ENCODE data around the gene GCDH.
A peak's percentile ranks its signal among the peaks of the same experiment; 100 is the strongest.
"Not testable (repeated sequence)": the region's sequence is repeated elsewhere in the genome, so short reads cannot be mapped to it uniquely, and the experiment has no call there.

The GCDH gene

GRCh38 chr19:12907166-12907565 is 16.2 kb downstream of the GCDH start:
- DNase-seq (ENCODE audit: low spot score): no peak

DNA sequence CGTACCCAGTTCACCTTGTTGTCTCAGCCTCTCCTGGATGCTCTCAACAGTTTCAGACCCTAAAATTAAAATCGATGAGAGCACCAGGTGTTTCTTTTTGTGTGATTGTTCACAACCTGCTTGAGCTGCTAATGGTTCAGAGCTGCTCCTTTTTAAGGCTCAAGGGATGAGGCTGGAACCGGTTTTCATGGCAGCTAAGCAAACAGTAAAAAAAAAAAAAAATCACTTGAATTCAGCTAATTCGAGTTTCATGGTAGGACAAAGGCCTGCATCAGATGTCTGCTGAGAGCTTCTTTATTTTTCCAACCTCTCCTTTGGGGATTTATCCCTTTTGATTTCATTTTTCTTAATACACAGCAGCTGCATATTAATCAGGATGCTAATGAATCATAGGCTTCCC is 21.6 kb downstream of the GCDH start:
- DNase-seq (ENCODE audit: low spot score): no peak

GRCh38 chr19:12913011-12913561 is 22.1 kb downstream of the GCDH start:
- peak; percentile 49 for DNase-seq (ENCODE audit: low spot score)

DNA sequence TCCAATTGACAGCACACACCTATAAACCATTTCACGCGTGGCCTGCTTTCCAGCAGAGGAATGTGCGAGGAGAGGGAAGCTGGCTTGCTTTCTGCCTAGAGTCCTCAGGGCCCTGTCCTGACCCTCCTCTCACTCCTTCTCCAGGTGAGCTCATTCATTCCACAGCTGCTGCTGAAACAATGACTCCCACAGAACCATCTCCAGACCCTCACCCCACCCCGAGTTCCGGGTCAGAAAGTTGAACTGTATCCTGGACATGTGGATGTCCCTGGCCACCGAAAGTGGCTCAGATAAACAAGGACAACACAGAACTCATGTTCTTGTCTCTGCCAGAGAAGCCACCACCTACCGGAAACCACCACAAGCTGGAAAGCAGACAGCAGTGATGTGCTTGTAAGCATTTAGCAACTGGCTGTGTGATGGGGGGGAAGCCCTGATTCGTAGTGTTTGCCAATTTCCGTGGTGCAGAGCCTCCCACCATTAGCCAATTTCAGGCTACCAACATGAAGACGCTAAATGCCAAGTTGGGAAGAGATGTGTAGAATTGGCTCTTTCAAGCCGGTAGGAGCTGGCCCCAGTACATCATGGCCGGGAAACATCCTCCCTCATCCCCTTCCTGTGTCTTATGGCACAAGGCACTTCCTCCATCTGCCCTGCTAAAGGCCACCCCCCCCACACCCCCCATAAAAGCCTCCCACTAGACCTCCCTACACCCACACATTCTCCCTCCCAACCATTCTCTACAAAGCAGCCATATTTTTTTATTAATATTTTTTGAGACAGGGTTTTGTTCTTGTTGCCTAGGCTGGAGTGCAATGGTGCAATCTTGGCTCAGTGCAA is 23.1 kb downstream of the GCDH start:
- DNase-seq (ENCODE audit: low spot score): no peak

DNA sequence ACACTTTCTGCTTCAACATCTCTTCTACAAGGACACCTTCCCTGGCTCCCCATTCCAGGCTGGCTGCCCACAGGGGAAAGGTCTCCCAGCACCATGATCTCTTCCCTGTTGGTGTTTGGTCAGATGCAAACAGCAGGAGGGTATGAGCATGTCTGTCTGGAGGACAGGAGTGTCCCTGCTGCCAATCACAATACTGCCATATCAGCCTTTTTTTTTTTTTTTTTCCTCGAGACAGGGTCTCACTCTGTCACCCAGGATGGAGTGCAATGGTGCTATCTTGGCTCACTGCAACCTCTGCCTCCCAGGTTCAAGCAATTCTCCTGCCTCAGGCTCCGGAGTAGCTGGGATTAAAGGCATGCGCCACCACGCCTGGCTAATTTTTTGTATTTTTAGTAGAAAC is 24.9 kb downstream of the GCDH start:
- DNase-seq (ENCODE audit: low spot score): not testable (repeated sequence)

- DNase-seq (ENCODE audit: low spot score): no peak
These were observed 27.3 kb downstream of the GCDH start for GRCh38 chr19:12918253-12918652.

DNA sequence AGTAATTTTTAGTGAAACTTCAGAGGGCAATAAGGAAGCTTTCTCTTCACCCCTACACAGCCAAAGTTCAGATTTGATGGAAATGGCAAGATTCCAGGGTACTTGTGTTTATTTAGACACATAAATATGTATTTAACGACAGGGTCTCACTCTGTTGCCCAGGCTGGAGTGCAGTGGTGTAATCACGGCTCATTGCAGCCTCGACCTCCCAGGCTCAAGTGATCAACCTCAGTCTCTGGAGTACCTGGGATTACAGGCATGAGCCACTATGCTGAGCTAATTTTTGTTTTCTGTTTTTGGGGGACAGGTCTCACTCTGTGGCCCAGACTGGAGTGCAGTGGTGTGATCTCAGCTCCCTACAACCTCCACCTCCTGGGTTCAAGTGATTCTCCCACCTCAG is 30.1 kb downstream of the GCDH start:
- DNase-seq (ENCODE audit: low spot score): no peak

DNA sequence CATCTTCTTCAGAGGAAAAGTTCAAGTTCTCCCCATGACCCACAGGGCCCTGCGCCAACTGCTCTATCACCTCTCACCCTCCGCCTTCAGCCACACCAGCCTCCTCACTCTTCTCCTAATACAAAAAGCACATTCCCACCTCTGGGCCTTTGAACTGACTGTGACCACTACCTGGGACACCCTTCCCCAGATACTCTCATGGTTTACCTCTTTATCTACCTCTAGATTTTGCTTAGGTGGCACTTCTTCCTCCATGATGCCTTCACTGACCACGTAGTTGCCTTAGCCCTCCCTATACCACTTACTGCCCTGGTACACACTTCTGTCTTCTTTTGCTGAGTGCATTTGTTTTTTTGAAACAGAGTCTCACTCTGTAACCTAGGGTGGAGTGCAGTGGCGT is 32.0 kb downstream of the GCDH start:
- no peak for DNase-seq (ENCODE audit: low spot score)

GRCh38 chr19:12924621-12925310 is 33.8 kb downstream of the GCDH start:
- DNase-seq (ENCODE audit: low spot score): no peak

DNA sequence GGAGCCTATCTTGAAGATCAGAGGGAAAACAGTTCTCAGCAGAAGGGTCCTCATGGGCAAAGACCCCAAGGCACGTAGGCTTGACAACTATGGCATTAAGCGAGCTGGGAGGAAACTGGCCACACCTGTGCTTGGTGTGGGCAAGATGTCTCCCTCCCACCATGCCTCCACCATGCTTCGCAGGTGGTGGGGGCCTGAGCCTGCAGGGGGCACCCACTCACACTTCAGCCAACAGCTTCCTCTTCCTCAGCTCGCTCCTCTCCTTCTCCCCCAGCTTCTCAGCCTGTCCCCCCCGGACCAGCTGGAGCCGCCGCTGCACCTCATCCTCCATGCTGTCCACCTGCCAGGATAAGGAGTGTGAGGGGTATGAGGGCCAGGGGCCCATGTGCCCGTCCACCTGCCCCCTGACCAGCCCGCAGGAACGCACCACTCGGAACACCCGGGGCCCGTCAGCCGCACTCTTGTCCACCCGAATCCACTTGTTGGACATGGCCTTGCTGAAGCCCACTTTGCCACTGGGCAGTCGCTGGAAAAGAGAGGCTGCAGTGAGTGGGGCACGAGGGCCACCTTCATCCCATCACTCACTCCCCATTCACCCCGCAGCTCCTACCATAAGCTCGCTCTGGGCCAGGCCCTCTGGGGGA is 39.2 kb downstream of the GCDH start:
- no peak for DNase-seq (ENCODE audit: low spot score)

GRCh38 chr19:12932392-12933286 is 41.7 kb downstream of the GCDH start:
- peak; percentile 23 for DNase-seq (ENCODE audit: low spot score)

DNA sequence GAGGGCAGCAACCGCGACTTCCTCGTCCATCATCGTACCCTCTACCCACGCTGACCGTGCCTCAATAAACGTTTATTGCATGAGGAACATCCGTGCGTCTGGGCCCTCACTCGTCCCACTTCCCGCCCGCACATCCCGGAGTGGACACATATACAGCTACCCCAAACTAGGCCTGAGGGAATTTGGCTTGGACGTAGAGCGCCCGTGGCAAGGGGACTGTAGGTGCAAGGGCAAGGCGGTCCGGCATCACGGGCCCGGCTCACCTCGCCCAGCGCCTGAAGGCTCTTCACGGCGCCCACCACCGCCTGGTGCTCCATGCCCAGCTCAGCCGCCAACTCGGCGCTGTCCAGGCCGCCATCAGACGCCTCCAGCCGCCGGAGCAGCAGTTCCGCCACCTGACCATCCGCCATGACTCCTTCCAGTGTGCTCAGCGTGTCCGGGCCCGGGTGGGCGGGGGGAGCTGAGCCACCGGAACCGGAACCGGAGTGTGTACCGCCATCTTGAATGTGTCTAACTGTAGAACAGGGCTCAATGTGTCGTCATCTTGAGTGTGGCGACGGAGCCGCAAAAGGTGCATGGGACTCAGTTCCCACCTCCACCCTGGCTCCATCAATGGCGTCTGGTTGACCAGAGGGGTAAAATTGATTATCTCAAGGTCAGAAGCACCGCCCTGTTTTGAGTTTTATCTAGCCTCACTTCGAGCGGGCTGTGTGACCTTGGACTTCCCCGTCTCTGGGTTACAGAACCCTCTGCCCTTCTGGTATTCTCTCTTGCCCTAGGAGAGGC is 42.5 kb downstream of the GCDH start, which contains the start of gene FARSA:
Gene FARSA (minus strand): TSS at position 425 of the 786 bp plus-strand sequence. CDS start 15 bp downstream, at position 410.
- DNase-seq (ENCODE audit: low spot score): peak; percentile 93

DNA sequence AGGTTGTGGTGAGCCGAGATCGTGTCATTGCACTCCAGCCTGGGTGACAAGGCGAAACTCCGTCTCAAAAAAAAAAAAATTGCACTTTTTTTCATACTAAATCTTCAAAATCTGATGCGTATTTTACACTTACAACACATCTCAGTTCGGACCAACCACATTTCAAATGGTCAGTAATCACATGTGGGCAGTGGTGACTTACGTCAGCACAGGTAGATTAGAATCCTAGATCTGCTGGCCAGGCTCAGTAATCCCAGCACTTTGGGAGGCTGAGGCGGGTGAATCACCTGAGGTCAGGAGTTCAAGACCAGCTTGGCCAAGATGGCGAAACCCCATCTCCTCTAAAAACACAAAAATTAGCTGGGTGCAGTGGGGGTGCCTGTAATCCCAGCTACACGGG is 44.1 kb downstream of the GCDH start:
- no peak for DNase-seq (ENCODE audit: low spot score)

DNA sequence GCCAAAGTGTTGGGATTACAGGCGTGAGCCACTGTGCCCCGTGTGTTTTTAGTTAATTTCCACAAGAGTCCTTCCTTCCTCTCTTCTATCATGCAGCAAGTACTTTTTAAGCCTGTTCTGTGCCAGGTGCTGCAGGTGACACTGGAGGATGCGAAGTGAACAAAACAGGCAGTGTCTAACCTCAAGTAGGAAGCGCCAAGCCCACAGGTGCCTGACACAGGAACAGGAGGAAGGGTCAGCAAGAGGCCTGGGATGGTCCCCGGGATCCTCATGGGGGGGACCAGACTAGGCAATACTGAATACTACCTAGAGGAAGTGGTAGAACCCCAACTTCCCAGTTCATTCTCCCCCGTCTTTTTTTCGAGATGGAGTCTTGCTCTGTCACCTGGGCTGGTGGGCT is 45.6 kb downstream of the GCDH start:
- no peak for DNase-seq (ENCODE audit: low spot score)

- peak; percentile 62 for DNase-seq (ENCODE audit: low spot score)
These were observed 46.4 kb downstream of the GCDH start for GRCh38 chr19:12937093-12937926.

GRCh38 chr19:12937927-12938778 is 47.2 kb downstream of the GCDH start, which contains the start of gene CALR:
Gene CALR (plus strand): TSS chr19:12938609. CDS start chr19:12938680, 71 bp downstream.
- peak; percentile 100 for DNase-seq (ENCODE audit: low spot score)

DNA sequence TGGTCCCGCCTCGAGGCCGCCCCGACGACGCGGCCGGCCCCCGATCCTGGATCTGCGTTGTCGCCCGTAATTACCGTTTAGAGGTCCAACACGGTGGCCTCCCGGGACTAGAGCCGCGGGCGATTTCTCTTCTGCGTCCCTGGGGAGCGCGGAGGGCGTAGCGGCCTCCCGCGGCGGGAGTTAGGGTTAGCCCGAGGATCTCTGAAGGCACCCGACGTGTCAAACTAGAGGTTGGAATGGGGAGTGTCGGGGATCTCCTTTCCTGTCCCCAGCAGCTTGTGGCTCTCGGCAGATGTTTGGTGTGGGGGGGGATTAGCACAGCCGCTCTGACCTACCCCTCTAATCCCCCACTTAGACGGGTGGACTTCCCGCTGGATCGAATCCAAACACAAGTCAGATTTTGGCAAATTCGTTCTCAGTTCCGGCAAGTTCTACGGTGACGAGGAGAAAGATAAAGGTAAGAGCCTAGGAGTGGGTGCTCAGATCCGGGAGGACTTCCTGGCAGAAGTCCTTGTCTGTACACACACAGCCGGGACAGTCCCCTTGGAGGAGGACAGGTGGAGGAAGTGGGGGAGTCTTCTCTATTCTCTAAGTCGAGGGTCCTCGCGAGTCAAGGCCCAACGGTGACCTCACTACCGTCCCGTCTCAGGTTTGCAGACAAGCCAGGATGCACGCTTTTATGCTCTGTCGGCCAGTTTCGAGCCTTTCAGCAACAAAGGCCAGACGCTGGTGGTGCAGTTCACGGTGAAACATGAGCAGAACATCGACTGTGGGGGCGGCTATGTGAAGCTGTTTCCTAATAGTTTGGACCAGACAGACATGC is 48.0 kb downstream of the GCDH start:
- peak; percentile 79 for DNase-seq (ENCODE audit: low spot score)

DNA sequence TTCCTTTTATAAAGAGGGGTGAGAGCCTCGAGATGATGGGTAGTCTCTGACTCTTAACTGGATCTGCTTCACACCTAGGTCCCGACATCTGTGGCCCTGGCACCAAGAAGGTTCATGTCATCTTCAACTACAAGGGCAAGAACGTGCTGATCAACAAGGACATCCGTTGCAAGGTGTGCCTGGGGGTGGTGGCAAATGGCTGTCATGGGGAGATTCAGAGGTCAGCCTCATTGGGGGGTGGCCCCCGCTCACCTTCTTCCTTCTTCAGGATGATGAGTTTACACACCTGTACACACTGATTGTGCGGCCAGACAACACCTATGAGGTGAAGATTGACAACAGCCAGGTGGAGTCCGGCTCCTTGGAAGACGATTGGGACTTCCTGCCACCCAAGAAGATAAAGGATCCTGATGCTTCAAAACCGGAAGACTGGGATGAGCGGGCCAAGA is 49.0 kb downstream of the GCDH start:
- DNase-seq (ENCODE audit: low spot score): peak; percentile 33

Data from hematopoietic multipotent progenitor cell treated with erythropoietin and hydrocortisone succinate and interleukin-3 and kit ligand, for 17 days (in vitro differentiated cells).